Adipose tissue (tissue), 3 donors: ENCODE results near the gene TMSB10. TPM values are rescaled to one million over a fixed set of nuclear protein-coding genes. Genes with fewer than 3 reads are reported as not detected.

ENCODE experiments used
- H3K27ac ChIP-seq: one replicate; pipeline ENCODE4 v1.5.1; 2013; ENCODE audit warnings: low read depth, low read length
- WGBS, 3 donors: extraction: QIAGEN DNeasy Blood & Tissue Kit; methylation state at CpG; one replicate each; pipeline ENCODE4 v1.1.7; 2013; 5-methylcytosine and 5-hydroxymethylcytosine counted together
- polyA plus RNA-seq, 3 donors: library from polyadenylated mRNA; stranded (reverse); fragments of 200-250 nt; gene quantifications; one replicate each; pipeline ENCODE4 v1.2.3, GENCODE V29; 2013
- donor health status: healthy with polysubstance abuse.
- donor health status: Bipolar disorder and iron deficiency.
- donor health status: healthy.

Gene TMSB10
- polyA plus RNA-seq, 3 donors: 430 to 3,614 (median 1,501) TPM

- WGBS, 3 donors: 74 to 78% (median 78%) methylated on average over 7 of the region's 7 CpGs
- no peak overlapping the region for H3K27ac ChIP-seq
Observed at GRCh38 chr2:84878896-84879583, 26.4 kb upstream of the TMSB10 start.

GRCh38 chr2:84879584-84880394 lies 25.7 kb upstream of the TMSB10 start:
- 7 to 13% (median 8%) methylated on average over 45 of the region's 45 CpGs for WGBS, 3 donors
- no peak overlapping the region for H3K27ac ChIP-seq

DNA sequence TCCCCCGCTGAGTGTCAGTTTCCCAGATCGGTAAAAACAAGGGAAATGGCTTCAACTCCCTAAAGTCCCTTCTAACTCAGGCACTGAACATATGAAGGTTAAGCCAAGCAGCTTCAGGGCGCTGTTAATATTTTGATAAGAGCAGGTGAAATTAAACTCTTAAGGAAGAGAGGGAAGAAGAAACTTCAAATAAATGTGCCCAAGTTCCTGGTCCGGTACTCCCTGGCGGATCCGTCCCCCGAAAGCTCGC lies 25.1 kb upstream of the TMSB10 start:
- 0 to 2% (median 1%) methylated on average over 8 of the region's 8 CpGs for WGBS, 3 donors
- H3K27ac ChIP-seq: no peak overlapping the region

DNA sequence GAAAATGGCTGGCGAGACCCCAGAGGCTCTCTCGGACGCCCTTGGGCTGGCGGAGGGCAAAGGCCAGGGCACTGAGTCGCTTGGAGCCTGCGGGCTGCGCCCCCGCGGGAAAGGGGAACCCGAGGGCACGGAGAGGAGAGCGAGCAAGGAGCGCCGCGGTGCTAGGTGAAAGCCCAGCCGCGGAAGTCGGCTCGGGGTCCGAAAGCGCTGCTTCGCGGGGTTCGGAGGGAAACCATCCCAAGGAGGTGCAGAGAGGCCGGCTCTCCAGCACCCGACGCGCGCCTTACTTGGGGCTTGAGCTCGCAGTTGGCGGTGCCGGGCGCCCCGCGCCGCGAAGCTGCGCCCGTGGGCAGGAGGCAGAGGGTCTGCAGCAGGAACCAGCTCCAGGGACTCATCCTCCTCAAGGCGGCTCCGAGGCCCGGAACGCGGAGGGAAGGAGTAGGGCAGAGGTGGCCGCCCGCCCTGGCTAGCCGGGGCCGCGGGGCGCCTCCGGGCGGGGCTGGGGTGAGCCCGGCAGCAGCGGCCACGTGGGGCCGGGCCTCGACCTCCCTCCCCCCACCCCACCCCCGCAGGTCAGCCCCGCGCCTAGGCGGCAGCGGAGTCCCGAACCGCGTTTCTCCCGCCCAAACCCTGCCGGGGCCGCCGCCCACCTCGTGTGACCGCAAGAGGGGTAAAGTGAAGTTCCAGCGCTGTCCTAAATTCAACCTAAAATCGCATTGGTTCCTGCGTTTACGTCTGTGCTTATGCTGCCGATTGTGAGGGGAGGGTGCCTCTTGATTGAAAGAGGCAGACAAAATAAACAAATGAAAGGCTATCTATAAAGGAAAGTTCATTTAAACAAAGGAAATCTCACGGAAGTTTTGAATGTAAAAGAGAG lies 24.6 kb upstream of the TMSB10 start, which contains the start of gene TRABD2A:
TRABD2A (minus strand) TSS at position 440 of the 877 bp plus-strand sequence; CDS start at position 395, 45 bp downstream.
- WGBS, 3 donors: 1% methylated on average over 67 to 77 of the region's 77 CpGs
- H3K27ac ChIP-seq: no peak within 1 kb of the TSS

DNA sequence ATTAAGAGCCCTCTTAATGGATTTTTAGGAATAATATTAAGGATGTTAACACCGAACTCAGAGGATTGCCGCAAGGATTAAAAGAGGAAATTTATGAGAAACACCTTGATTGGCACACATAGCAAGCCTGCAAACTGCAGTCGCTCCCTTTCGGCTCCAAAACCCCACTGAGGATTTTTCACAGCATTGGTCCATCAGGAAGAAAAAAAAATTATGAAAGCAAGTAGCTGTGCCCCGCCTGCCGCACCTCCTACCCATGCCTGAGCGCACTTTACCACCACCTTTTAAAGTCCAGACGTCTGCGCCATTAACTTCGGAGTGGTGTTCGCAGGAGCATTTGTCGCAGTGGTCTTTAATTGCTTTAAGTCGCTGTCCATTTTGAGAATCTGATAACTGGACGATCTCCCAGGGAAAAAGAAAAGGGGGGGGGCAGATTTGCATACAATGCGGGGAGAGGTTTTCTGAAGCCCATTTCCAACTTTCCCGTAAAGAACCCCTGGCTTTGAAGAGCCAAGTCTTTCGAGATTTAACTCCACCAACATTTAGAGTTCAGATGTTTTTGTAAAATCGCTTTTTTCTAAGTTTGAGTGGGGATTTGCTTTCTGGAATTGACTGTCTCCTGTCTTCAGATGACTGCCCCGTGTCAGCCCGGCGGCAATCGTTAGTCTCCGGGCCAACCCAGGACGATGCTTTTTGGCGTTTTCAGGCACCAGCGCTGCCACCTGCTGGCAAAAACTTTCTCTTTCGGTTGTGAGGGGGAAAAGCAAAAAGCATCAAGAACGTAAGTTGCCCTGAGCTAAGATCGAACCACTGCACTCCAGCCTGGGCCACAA lies 23.7 kb upstream of the TMSB10 start:
- WGBS, 3 donors: 1% methylated on average over 29 of the region's 29 CpGs
- no peak overlapping the region for H3K27ac ChIP-seq

- 54 to 58% (median 57%) methylated on average over 3 of the region's 3 CpGs for WGBS, 3 donors
- H3K27ac ChIP-seq: no peak overlapping the region
Observed at GRCh38 chr2:84882414-84882738, 23.1 kb upstream of the TMSB10 start.

DNA sequence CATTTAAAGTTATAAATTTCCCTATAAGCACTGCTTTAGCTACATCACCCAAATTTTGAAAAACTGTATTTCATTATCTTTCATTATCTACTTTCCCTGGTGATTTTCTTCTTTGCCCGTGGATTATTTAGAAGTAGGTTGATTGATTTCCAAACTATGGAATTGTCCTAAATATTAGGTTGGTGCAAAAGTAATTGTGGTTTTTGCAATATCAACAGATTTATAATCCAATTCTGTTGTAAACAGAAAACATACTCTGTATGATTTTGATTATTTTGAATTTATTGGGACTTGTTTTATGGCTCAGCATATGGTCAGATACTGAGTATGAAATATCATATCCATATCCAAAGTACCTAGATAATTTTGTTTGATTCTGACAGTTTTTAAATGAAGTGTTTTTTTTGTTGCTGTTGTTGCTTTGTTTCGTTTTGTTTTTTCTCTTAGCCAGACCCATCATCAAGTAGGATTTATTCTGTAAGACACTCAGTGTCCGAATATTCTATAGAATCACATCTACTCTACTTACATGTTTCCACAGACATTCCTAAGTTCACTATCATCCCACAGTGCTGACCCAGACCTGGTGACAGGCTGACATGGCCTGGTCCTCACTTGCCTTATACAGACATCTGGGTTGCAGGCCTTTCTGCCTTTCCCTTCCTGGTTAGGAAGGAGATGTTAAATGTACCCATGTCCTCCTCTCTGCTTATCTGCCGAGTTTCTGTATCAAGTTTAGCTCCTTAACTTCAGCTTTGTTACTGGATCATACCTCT lies 22.5 kb upstream of the TMSB10 start:
- WGBS, 3 donors: 86 to 94% (median 93%) methylated on average over 4 of the region's 4 CpGs

GRCh38 chr2:84884449-84884848 lies 21.0 kb upstream of the TMSB10 start:
- H3K27ac ChIP-seq: no peak overlapping the region

More for the DNA sequence above, 22.5 kb upstream of the TMSB10 start:
- H3K27ac ChIP-seq: no peak overlapping the region

DNA sequence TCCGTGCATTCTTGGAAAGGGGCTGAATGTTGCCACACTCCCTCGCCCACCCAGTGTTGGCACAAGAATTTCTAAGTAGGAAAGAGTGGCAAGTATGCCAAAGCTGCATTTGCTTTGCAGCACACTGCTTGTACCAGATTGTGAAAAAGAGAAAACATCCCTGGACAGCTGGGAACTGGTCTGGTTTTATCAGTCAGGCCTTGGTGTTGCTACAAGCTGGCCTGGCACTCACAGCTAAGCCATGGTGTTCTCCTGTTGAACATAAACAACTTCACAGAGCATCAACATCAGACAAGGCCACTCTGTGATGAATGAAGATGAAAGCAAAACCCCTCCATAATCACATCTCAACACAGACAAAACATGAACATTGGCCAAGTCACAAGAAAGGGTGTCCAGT lies 20.3 kb upstream of the TMSB10 start:
- WGBS, 3 donors: 79 to 92% (median 88%) methylated on average over 2 of the region's 2 CpGs

DNA sequence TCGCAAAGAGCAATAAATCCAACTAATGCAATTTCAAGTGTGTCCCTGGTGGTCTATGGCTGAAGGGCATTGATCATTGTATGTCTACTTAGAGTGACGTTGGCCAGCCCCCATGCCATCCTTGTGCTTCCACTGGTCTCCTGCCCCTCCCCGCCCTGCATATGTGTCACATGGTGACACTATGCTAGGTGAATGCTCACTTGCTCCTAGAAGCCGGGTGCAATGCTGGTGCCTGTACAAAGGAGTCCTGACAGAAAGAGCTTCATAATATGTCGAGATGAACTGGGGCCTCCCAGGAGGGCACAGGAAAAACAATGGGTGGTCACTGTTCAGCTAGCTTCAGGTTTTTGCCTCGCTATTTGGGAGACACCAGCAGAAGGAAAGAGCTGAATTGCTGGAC lies 18.7 kb upstream of the TMSB10 start:
- WGBS, 3 donors: 95 to 96% (median 96%) methylated on average over 6 of the region's 6 CpGs
- no peak overlapping the region for H3K27ac ChIP-seq

More for the DNA sequence above, 20.3 kb upstream of the TMSB10 start:
- no peak overlapping the region for H3K27ac ChIP-seq

- no peak overlapping the region for H3K27ac ChIP-seq
- WGBS, 3 donors: 17 to 50% (median 21%) methylated on average over 6 of the region's 6 CpGs
Observed at GRCh38 chr2:84888401-84889276, 16.8 kb upstream of the TMSB10 start.

DNA sequence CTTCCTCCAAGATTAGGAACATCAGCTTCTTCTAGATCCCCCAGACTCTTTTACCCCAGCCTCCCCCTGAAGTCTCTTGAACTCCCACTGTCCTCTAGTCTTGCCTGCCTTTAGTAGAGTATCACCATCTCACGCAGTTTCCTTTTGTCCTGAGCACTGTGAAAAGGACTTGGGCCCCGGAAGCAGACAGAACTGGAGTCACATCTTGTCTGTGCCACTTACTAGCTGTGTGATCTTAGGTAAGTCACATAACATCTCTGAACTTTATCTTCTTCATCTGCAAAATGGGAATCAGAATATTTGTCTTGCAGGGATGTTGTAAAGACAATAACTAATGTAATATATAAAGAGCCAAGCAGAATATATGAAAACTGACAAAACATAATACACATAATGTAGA lies 16.1 kb upstream of the TMSB10 start:
- WGBS, 3 donors: 77 to 91% (median 85%) methylated on average over 2 of the region's 2 CpGs
- no peak overlapping the region for H3K27ac ChIP-seq

DNA sequence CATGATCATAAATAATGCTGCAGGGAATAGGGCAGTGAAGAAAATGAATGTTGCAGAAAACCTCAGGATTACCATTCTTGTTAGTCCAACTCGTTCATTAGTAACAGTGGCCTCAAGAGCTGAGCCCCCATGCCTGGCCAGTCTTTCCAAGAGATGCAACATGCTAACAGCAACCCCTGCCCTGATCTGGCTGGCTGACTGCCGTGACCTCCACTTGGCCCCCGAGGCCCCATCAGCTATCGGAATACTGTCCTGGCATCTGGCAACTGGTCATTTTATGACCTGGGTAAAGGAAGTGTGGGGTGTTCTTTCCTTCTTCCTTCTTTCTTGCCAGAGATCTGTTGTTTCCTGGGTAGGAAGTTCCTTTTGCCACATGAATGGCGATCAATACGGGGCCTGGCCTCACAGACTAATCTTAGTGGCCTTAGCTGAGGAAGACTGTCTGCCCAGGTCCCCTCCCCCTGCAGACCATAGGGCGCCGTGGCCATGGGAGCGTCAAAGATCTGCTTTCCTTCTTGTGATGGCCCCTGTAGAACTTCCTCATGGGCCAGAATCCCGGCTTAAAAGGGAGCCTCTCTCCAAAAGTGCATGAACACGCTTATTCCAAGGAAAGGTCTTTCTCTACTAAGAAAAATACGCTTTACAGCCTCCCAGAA lies 14.0 kb upstream of the TMSB10 start:
- 79 to 87% (median 87%) methylated on average over 12 of the region's 12 CpGs for WGBS, 3 donors
- no peak overlapping the region for H3K27ac ChIP-seq

- WGBS, 3 donors: 74 to 91% (median 86%) methylated on average over 6 of the region's 6 CpGs
- no peak overlapping the region for H3K27ac ChIP-seq
Observed at GRCh38 chr2:84894131-84894586, 11.3 kb upstream of the TMSB10 start.

- 28 to 71% (median 34%) methylated on average over 7 of the region's 7 CpGs for WGBS, 3 donors
- no peak overlapping the region for H3K27ac ChIP-seq
Observed at GRCh38 chr2:84894758-84895520, 10.5 kb upstream of the TMSB10 start.

- H3K27ac ChIP-seq: no peak overlapping the region
- WGBS, 3 donors: 70 to 91% (median 75%) methylated on average over 2 of the region's 2 CpGs
Observed at GRCh38 chr2:84896567-84896966, 8.9 kb upstream of the TMSB10 start.
